Muscle layer of duodenum (tissue), 2 donors: ENCODE measurements around the gene GVQW3.
"Not testable (repeated sequence)": the region's sequence is repeated elsewhere in the genome, so short reads cannot be mapped to it uniquely, and the experiment has no call there.

Experiments used
- H3K27ac ChIP-seq: one replicate; pipeline ENCODE4 v1.7.0; 2013; ENCODE audit warnings: mild to moderate bottlenecking, low read length
- H3K27me3 ChIP-seq: one replicate; pipeline ENCODE4 v1.7.0; 2013; ENCODE audit warnings: low read depth, mild to moderate bottlenecking, control low read depth, low read length
- H3K36me3 ChIP-seq, 2 donors: one replicate each; pipeline ENCODE4 v1.7.0; 2013; ENCODE audit warnings: low read length in 2 of 2, control low read depth in 1 of 2, mild to moderate bottlenecking in 1 of 2; ENCODE audit not compliant: insufficient read depth in 2 of 2, control insufficient read depth in 1 of 2
- H3K4me1 ChIP-seq, 2 donors: one replicate each; pipeline ENCODE4 v1.7.0; 2013; ENCODE audit warnings: low read length in 2 of 2, mild to moderate bottlenecking in 2 of 2, control low read depth in 1 of 2, moderate library complexity in 1 of 2; ENCODE audit not compliant: insufficient read depth in 2 of 2, control insufficient read depth in 1 of 2
- H3K4me3 ChIP-seq, 2 donors: one replicate each; pipeline ENCODE4 v1.7.0; 2013; ENCODE audit warnings: low read length in 2 of 2, low read depth in 1 of 2, mild to moderate bottlenecking in 1 of 2
- H3K9me3 ChIP-seq, 2 donors: one replicate each; pipeline ENCODE4 v1.7.0; 2013; ENCODE audit warnings: low read length in 2 of 2, control low read depth in 1 of 2, mild to moderate bottlenecking in 1 of 2; ENCODE audit not compliant: control insufficient read depth in 1 of 2
- donor health status: healthy.

GVQW3 gene

GRCh38 chr11:76388408-76388807 is 7.3 kb downstream of the GVQW3 start:
- Histone ChIP-seq H3K27ac (no peak overlapping the region), H3K9me3 (no peaks in the 10 kb centered on the region), H3K4me1 (peaks cover 0 to 5% of the 10 kb centered on the region in 2 donors), H3K36me3 (peaks cover 0 to 5% of the 10 kb centered on the region in 2 donors), H3K27me3 (no peaks in the 10 kb centered on the region), H3K4me3 (no peak overlapping the region)

DNA sequence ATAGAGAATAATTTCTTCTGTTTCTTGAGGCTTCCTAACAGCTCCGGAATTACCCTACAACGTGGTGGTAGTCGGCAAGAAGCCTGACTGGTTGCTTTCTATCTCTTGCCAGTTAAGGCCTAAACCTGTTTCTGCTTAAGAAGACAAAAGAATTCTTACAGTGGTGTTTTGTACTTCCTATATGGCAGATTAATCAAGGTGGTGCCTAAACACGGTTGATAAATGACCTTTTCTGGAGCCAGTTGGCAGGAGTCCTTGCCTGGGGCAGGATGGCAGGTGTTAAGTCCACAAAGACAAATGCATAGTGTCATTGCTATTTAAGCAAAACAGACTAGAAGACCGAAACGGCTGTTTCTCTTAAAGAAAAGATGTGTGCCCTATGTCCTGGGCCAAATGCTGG is 9.9 kb downstream of the GVQW3 start:
- Histone ChIP-seq H3K36me3 (no peaks in the 10 kb centered on the region), H3K27ac (no peak overlapping the region), H3K27me3 (no peaks in the 10 kb centered on the region), H3K4me1 (peaks cover 0 to 5% of the 10 kb centered on the region in 2 donors), H3K9me3 (no peaks in the 10 kb centered on the region), H3K4me3 (no peak overlapping the region)

- Histone ChIP-seq H3K27me3 (no peaks in the 10 kb centered on the region), H3K4me3 (no peak overlapping the region)
These were observed 10.8 kb downstream of the GVQW3 start for GRCh38 chr11:76391811-76392475.

DNA sequence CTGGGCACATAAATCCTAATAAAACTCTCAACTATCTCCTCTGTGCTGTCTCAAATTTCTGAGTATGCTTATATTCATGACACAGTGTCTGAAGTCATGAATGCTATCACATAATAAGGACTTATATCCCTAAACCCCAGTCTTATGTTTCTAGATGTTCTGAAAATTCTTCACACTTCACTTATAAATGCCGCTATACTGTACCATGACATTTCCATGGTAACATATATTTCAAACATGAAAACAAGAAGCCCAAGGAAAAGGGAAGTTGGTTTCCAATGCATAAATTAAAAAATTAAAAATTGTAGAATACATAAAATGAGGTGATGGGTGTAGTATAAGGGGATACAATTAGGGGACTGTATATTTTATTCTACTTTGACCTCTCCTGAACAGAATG is 11.7 kb downstream of the GVQW3 start:
- no peaks in the 10 kb centered on the region for H3K9me3 ChIP-seq
- H3K36me3 ChIP-seq, result no peaks in the 10 kb centered on the region
- H3K4me3 ChIP-seq, result no peak overlapping the region
- H3K4me1 ChIP-seq, result peaks cover 0 to 5% of the 10 kb centered on the region in 2 donors
- H3K27ac ChIP-seq, result no peak overlapping the region
- H3K27me3 ChIP-seq, result no peaks in the 10 kb centered on the region

More at GRCh38 chr11:76391811-76392475, 10.8 kb downstream of the GVQW3 start:
- no peaks in the 10 kb centered on the region for H3K36me3 ChIP-seq
- no peak overlapping the region for H3K27ac ChIP-seq
- peaks cover 0 to 5% of the 10 kb centered on the region in 2 donors for H3K4me1 ChIP-seq
- no peaks in the 10 kb centered on the region for H3K9me3 ChIP-seq

DNA sequence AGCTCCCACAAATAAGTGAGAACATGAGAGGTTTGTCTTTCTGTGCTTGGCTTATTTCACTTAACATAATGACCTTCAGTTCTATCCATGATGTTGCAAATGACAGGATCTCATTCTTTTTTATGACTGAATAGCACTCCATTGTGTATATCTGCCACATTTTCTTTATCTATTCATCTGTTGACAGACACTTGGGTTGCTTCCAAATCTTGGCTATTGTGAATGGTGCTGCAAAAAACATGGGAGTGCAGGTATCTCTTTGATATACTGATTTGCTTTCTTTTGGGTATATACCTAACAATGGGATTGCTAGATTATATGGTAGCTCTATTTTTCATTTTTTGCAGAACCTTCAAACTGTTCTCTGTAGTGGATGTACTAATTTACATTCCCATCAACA is 13.3 kb downstream of the GVQW3 start:
- peaks cover 0 to 5% of the 10 kb centered on the region in 2 donors for H3K4me1 ChIP-seq
- no peaks in the 10 kb centered on the region for H3K36me3 ChIP-seq
- H3K27ac ChIP-seq, result no peak overlapping the region
- no peaks in the 10 kb centered on the region for H3K9me3 ChIP-seq
- H3K4me3 ChIP-seq, result no peak overlapping the region
- H3K27me3 ChIP-seq, result no peaks in the 10 kb centered on the region

DNA sequence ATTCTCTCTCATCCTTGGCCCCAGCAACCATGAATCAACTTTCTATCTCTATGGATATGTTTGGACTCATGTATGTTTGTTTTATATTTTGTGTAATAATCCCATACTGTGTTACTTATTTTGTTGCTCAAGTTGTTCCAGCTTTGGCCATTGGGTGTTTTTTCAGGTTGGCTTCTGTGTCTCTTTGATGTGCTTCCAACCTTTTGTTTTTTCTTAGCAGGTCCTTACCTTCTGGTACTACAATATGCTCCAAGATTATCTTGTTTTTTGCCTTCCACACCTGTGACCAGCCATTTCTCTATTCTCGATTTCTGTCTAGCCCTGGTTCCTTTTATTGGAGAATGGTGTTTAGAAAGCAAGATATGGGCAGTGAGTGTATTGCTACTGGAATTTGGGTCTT is 14.2 kb downstream of the GVQW3 start:
- H3K27me3 ChIP-seq, result no peaks in the 10 kb centered on the region
- no peak overlapping the region for H3K27ac ChIP-seq
- H3K36me3 ChIP-seq, result no peaks in the 10 kb centered on the region
- H3K4me1 ChIP-seq, result peaks cover 0 to 5% of the 10 kb centered on the region in 2 donors
- H3K4me3 ChIP-seq, result no peak overlapping the region
- no peaks in the 10 kb centered on the region for H3K9me3 ChIP-seq

- H3K9me3 ChIP-seq, result no peaks in the 10 kb centered on the region
- no peaks in the 10 kb centered on the region for H3K36me3 ChIP-seq
- no peak overlapping the region for H3K27ac ChIP-seq
- no peaks in the 10 kb centered on the region for H3K27me3 ChIP-seq
- H3K4me3 ChIP-seq, result no peak overlapping the region
- no peaks in the 10 kb centered on the region for H3K4me1 ChIP-seq
These were observed 16.3 kb downstream of the GVQW3 start for GRCh38 chr11:76397383-76397782.

DNA sequence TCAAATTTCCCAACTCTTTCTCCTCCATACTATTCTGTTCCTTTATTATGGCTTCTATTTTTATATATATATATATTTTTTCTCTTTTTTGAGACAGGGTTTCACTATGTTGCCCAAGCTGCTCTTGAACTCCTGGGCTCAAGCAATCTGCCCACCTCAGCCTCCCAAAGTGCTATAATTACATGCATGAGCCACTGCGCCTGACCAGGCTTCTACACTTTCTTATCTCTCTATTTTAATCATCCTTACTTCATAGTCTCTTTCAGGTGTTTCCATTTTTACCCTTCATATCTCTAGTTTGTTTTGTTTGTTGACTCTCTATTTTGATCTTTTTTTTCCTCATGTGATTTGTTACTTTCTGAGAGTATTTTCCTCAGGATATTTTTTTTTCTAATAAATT is 19.8 kb downstream of the GVQW3 start:
- Histone ChIP-seq H3K4me3 (no peak overlapping the region), H3K36me3 (no peaks in the 10 kb centered on the region), H3K27ac (no peak overlapping the region), H3K4me1 (no peaks in the 10 kb centered on the region), H3K27me3 (no peaks in the 10 kb centered on the region), H3K9me3 (no peaks in the 10 kb centered on the region)

- H3K4me1 ChIP-seq, H3K36me3 ChIP-seq, H3K27ac ChIP-seq, H3K9me3 ChIP-seq, H3K27me3 ChIP-seq, H3K4me3 ChIP-seq: not testable (repeated sequence)
These were observed 20.4 kb downstream of the GVQW3 start for GRCh38 chr11:76401484-76401883.

GRCh38 chr11:76406359-76406758 is 25.2 kb downstream of the GVQW3 start:
- H3K4me1 ChIP-seq, result no peaks in the 10 kb centered on the region
- no peaks in the 10 kb centered on the region for H3K9me3 ChIP-seq
- H3K4me3 ChIP-seq, result no peak overlapping the region
- H3K27ac ChIP-seq, result no peak overlapping the region
- no peaks in the 10 kb centered on the region for H3K27me3 ChIP-seq
- no peaks in the 10 kb centered on the region for H3K36me3 ChIP-seq

DNA sequence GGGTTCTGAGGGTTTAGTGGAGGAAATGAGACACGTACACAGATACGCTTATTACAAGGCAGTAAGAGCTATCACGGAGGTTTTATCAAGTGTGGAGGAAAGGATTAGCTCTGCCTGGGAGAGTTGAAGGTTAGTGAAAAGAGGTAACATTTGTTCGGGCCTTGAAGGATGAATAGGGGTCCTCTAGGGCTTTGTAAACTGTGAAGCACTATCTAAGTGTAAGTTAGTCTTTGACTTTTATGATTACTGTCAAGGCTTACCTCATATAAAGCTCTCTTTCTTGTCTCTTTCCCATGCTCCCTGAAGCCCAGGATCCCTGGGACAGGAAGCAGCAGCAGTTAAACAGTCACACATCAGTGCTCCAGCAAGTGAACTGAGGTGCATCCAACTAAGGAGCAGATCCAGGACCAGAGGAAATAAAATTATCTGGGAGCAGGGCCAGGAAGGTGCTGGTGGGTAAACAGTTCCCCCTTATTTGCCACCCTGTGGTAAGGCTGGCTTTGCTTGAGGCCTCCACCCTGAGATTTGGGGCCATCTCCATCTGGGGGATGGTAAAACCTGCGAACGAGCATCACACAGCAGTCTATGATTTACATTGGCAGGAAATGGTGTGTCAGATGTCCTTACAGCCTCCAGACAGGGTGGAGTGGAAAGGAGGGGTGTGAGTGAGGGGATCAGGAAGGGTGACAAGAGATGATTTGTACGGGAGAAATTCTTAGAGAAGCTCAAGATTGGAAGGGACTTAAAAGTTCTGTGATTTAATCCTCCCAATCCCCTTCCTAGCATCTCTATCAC is 27.2 kb downstream of the GVQW3 start:
- H3K4me3 ChIP-seq, result no peak overlapping the region
- H3K27ac ChIP-seq, result no peak overlapping the region
- H3K4me1 ChIP-seq, result no peaks in the 10 kb centered on the region
- no peaks in the 10 kb centered on the region for H3K9me3 ChIP-seq
- no peaks in the 10 kb centered on the region for H3K36me3 ChIP-seq
- no peaks in the 10 kb centered on the region for H3K27me3 ChIP-seq
